ENCODE data around the gene OGDH.
"Not testable (repeated sequence)": the region's sequence is repeated elsewhere in the genome, so short reads cannot be mapped to it uniquely, and the experiment has no call there.

Gene OGDH

DNA sequence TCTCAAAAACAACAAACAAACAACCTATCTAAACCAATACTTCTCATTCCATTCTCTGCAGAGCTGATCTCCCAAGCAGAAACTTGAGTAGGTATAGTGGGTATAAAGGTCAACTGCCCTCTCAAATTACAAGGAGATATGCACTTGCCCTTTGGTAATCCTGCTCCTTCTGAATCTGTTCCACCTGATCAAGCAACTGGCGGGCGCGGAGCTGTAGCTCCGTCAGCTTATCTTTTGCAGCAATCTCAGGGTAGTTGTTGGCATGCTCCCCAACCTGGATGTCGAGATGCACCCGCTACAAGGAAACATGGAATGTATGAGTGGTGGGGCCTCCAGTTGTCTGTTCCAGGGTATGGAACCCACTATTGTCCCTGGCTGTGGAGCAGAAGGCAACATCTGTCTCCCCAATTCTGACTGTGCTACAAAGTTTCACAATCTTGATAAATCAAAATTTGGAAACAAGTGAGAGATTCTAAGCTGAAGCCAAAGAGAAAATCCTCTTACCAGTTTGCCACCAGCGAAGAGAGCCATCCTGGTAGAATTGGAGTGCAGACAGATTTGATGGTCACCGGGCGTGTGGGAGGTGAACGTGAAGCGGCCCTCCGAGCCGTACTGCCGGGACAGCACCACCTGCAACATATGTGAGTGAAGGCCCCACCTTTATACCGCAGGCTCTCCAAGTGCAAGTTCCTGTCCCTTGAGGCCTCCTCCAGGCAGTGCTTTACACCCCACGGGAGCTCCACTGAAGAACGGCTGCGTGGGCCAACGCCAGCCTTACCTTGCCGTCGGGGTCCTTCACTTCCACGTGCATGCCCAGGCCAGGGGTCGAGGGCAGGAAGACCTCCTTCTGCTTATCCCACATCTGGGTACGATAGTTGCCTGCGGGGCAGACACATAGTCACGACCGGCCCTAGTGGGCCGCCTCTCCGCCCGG is 25.2 kb upstream of the OGDH start:
- DNase-seq (ENCODE audit: low read depth in 2 of 2): no peak

DNA sequence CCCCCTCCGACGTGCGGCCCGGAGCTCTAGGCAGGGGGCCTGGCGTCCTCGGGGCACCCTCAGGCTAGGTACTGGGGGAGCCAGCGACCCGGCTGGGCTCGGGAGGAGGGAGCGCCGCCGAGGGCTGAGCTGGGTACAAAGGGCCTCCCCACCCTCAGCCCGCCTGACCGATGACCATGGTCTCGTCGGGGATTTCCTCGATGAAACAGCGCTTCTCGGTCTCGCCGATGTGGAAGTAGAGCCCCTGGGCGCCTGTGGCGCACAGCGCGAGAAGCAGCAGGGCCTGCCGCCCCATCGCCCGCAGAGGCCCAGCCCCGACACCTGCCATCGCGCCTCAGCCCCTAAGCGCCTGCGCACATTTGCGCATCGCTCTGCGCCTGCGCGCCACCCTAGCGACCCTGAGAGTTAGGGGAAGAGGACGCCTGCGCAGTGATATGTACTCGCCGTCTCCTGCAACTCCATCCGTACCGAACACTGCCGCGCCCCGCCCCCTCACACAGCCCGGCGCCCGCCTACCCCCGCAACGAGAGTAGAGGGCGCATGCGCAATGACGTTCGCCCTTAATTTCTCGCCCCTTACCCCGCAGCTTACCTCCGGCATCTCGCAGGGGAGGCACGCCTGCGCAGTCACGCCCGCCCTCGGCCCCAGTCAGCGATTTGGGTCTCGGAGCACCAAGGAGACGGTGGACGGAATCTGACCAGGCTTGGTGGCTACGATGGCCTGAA is 24.4 kb upstream of the OGDH start, which contains the start of gene TMED4:
Gene TMED4, minus strand, starts transcription at position 353 of the 725 bp plus-strand sequence. Its CDS starts 25 bp downstream, at position 328.
- peak; percentile 94 to 96 for DNase-seq (ENCODE audit: low read depth in 2 of 2)

DNA sequence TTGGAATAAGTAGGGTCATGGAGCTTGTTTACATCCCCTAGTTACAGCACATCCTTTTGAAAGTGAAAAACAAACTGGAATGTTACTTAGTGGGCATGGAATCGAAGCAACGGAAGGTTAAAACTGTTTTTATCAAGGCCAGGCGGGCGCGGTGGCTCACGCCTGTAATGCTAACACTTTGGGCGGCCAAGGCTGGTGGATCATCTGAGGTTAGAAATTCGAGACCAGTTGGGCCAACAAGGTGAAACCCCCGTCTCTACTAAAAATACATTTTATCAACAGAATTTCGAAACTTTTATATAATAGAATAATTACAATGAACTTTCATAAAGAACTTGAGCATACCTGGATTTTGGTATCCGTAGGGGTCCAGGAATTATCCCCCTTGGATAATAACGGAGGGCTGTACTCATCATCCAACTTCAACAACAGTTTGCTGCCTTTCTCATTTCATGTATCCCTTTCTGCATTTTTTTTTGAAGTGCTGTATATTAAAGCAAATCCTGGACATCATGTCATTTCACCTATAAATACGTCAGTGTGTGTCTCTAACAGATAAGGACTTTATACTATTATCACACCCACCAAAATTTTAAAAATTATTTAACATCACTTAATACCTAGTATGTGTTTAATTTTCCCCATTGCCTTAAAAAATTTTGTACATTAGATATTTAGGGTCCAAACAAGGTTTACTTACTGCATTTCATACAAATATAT is 23.1 kb upstream of the OGDH start:
- no peak for DNase-seq (ENCODE audit: low read depth in 2 of 2)

DNA sequence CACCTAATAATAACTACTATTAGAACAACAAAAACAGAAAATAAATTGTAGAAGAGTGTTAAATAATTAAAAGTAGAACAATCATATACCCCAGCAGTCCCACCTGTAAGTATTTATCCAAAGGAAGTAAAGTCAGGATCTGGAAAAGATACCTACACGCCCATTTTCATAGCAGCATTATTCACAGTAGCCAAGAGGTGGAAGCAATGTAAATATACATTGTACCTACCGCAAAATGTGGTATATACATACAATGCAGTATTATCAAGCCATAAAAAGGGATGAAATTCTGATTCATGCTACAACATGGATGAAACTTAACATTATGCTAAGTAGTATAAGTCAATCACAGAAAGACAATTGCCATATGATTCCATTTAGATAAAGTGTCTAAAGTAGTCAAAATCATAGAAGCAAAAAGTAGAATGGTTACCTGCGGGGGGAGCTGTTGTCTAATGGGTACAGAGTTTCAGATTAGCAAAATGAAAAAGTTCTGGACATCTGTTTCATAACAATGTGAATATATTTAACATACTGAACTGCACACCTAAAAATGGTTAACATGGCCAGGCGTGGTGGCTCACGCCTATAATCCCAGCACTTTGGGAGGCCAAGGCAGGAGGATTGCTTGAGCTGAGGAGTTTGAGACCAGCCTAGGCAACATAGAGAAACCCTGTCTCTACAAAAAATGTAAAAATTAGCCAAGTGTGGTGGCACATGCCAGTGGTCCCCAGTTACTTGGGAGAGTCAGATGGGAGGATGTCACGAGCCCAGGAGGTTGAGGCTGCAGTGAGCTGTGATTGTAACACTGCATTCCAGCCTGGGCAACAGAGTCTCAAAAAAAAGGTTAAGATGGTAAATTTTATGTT is 18.4 kb upstream of the OGDH start:
- DNase-seq (ENCODE audit: low read depth in 2 of 2): peak; percentile 42

DNA sequence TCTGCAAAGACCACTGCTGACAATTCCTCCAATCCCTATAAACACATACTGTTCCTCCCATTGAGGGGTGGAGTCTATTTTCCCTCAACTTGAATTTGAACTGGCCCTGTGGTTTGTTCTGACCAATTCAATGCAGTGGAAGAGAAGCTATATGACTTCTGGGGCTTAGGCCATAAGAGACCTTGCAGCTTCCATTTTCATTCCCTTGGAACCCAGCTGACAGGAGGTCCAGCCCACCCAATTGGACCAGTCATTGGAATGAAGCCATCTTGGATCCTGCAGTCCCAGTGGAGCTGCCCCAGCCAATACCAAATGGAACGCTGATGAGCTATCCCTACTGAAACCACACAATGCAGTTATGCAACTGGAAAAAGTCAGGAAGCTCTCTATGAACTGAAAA is 15.5 kb upstream of the OGDH start:
- DNase-seq (ENCODE audit: low read depth in 2 of 2): no peak

DNA sequence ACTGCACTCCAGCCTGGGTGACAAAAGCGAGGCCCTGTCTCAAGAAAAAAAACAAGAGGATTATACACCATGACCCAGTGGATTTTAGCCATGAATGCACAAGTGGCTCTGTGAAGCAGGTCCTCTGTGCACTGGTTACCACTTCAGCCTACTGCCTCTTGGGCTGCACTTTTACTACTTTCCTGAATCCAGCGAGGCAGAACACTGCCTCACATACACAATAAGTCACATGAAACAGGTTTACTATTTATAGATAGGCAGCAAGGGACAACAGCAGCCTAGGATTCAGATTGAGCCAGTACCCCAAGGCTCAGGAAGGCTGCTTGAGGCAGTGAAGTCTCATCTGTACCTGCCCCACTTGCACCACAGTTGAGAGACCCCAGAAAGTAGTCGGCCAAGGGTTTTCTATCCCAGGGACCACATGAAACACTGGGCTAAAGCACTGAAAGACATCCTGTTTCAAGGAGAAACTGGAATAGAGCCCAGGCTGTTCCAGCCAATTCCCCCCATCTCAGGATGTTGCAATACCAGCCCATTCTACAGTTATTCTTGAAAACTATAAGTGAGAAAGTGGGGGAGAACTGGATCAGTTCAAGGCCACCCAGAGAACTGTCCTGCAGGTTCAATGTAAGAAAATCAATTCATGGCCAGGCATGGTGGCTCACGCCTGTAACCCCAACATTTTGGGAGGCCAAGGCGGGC is 10.3 kb upstream of the OGDH start:
- no peak for DNase-seq (ENCODE audit: low read depth in 2 of 2)

DNA sequence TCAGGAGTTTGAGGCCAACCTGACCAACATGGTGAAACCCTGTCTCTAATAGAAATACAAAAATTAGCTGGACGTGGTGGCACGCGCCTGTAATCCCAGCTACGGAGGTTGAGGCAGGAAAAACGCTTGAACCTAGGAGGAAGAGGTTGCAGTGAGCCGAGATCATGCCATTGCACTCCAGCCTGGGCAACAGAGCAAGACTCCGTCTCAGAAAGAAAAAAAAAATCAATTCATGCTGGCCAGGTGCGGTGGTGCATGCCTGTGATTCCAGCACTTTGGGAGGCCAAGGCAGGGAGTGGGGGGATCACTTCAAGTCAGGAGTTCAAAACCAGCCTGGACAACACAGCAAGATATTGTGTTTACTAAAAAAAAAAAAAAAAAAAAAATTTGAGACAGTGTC is 9.2 kb upstream of the OGDH start:
- not testable (repeated sequence) for DNase-seq (ENCODE audit: low read depth in 2 of 2)

DNA sequence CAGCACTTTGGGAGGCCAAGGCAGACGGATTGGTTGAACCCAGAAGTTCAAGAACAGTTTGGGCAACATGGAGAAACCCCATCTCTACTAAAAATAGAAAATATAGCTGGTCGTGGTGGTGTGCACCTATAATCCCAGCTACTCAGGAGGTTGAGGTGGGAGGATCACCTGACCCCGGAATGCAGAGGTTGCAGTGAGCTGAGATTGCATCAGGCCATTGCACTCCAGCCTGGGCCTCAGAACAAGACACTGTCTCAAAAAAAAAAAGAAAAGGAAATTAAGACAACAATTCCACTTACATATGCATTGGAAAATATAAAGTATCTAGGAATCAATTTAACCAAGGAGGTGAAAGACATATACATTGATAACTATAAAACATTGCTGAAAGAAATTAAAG is 7.2 kb upstream of the OGDH start:
- DNase-seq (ENCODE audit: low read depth in 2 of 2): no peak

DNA sequence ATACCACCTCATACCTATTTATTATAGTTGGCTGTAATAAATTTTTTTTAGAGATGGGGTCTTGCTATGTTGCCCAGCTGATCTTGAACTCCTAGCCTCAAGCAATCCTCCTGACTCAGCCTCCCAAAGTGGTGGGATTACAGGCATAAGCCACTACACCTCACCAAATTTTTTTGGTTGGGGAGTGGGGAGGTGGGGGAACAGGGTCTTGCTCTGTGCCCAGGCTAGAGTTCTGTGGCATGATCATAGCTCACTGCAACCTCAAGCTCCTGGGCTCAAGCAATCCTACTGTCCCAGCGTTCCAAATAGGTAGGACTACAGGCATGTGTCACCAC is 3.9 kb upstream of the OGDH start:
- DNase-seq (ENCODE audit: low read depth in 2 of 2): no peak

DNA sequence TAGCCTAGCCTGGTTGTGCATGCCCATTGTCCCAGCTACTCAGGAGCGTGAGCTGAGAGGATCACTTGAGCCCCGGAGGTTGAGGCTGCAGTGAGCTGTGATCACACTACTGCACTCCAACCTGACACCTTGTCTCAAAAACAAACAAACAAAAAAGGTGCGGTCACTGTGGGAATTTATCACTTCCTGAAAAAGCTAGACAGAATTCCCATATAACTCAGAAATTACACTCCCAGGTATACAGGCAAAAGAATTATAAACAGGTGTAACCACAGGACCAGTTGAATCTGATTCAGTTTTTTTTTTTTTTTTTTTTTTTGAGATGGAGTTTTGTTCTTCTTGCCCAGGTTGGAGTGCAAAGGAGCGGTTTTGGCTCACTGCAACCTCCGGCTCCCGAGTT is 3.2 kb upstream of the OGDH start:
- DNase-seq (ENCODE audit: low read depth in 2 of 2): no peak

DNA sequence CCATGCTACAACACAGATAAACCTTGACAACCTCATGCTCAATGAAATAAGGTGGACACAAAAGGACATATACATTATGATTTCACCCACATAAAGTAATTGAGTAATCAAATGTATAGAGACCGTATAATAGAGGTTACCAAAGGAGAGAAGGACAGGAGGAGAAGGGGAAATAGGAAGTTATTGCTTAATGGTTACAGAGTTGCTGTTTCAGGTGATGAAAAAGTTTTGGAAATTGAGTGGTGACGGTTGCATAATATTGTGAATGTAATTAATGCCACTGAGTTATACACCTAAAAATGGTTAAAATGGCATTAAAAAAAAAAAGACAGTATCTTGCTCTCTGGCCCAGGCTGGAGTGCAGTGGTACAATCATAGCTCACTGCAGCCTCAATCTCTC is 1.5 kb upstream of the OGDH start:
- DNase-seq (ENCODE audit: low read depth in 2 of 2): no peak

DNA sequence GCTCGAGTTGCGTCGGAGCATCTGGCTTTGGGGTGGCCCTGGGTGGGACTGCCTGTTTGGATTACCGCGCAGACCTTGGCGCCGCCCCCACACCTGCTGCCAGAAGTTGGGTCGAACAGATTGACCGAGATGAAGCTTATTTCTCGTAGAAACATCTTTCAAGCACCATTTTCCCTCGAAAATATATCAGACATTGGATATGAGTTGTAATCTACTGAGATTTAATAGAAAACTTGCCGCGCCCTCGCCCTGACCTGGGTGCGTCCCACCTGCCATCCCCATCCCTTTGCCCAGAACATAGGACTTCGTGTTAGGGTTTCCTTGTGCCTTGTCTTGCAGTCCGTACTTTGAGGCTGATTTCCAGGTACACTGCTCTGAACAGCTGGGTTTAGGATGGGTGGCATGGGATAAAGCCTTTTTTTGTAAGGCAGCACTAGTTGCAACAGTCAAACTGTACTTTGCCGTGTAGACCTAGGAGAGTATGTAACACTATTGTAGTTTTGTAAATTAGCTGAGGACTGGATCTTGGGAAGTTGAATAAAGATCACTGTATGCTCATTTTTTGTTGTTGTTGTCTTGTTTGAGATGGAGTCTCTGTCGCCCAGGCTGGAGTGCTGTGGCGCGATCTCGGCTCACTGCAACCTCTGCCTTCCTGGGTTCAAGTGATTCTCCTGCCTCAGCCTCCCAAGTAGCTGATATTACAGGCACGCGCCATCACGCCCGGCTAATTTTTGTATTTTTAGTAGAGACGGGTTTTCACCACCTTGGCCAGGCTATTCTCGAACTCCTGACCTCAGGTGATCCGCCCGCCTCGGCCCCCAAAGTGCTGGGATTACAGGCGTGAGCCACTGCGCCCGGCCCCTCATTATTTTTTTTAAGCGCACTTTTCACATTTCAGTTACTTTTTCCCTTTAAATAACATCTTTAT is 978 bp downstream of the OGDH start:
- no peak for DNase-seq (ENCODE audit: low read depth in 2 of 2)

DNA sequence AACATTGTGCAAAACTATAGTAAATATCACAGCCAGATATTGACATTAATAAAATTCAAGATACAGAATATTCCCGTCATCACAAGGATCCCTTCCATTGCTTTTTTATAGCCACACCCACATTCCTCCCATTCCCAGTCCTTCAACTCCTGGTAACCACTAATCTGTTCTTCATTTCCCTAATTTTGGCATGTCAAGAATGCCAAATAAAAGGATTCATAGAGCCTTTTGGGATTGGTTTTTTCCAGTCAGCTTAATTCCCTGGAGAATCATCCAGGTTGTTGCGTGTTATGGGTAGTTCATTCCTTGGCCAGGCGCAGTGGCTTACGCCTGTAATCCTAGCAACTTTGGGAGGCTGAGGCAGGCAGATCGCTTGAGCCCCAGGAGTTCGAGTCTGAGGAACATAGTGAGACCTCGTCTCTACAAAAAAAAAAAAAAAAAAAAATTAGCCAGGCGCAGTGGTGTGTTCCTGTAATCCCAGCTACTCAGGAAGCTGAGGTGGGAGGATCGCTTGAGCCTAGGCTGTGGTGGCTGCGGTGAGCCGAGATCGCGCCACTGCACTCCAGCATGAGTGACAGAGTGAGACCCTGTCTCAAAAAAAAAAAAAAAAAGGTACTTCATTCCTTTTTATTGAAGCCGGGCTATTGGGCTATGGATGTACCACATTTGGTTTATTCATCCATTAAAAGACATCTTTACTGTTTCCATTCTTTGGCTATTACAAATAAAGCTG is 2.7 kb downstream of the OGDH start:
- DNase-seq (ENCODE audit: low read depth in 2 of 2): peak; percentile 77 to 78

DNA sequence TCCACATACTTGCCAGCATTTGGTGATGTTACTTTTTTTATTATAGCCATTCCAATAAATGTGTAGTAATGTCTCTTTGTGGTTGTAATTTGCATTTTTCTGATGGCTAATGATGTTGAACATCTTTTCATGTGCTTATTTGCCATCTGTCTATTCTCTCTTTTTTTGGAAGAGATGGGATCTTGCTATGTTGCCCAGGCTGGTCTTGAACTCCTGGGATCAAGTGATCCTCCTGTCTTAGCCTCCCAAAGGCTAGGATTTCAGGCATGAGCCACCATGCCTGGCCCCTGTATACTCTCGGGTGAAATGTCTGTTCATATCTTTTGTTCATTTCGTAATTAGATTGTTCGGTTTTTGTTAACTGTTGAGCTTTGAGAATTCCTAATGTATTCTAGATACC is 3.4 kb downstream of the OGDH start:
- DNase-seq (ENCODE audit: low read depth in 2 of 2): no peak

DNA sequence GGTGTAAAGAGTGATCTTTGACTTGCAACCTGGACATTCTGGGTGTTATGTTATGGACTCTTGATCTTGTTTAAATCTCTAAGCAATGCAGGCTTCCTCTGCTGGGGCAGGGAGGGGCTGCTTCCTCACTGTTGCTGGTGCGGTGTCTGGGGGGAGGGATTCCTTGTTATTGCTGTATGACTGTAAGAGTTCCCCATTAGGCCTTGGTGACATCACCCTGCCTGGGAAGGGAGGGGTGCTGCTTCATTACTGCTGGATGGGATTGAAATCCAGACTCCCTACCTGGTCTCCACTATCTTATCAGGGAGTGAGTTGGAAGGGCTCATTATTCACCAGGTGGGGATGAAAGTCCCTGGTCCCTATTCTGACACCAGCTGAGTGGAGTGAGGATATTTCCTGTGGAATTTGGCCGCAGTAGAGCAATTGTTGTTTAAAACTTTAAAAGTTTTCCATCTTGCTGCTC is 8.8 kb downstream of the OGDH start:
- no peak for DNase-seq (ENCODE audit: low read depth in 2 of 2)

DNA sequence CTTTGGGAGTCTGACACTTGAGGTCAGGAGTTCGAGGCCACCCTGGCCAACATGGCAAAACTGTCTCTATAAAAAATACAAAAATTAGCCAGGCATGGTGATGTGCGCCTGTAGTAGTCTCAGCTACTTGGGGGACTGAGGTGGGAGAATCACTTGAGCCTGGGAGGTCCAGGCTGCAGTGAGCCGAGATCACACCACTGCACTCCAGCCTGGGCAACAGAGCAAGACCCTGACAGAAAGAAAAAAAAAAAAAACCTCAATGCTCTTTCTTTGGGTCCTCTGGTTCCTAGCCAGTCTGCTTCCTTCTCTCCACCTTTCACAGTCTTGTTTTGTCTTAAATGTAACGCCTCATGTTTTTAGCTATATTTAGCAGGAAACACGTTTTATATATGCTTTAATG is 9.4 kb downstream of the OGDH start:
- no peak for DNase-seq (ENCODE audit: low read depth in 2 of 2)

DNA sequence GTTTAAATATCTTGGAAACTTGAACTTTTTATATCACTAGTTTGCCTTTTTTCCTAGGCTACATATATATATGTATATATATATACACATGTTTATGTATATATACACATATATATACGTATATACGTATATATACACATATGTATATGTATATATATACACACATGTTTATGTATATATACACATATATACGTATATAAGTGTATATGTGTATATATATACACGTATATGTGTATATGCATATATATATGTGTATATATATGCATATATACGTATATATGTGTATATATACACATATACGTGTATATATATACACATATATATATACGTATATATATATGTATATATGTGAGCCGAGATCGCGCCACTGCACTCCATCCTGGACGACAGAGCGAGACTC is 10.1 kb downstream of the OGDH start:
- DNase-seq (ENCODE audit: low read depth in 2 of 2): no peak

DNA sequence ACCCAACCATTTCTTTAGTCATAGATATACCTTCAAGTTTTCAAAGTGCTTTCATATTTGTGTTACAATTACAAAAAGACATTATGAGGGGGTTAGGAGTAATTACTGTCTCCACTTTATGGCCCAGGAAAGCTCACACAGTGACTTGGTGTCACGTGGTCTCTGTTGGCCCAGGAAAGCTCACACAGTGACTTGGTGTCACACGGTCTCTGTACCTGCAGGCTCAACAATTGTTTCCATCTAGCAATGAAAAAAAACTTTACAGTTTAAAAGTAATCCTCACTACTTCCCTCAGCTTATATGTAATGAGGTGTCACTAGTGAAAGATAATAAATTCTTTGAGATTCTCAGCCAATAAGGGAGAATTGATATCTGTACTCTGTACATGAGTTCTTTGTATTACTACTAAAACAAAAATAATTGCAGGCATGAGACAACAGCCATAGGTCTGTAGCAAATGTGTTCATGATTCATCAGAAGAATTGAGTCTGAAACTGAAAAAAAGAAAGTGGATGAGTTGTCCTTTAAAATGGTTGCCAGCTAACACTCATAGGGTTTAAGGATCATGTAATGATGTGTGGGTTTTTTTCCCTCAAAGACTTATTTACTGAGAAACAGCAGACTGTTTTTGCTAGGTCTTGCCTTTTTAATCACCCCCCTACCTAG is 10.9 kb downstream of the OGDH start:
- no peak for DNase-seq (ENCODE audit: low read depth in 2 of 2)
